ENCODE measurements around the gene PIKFYVE.
A peak's percentile ranks its signal among the peaks of the same experiment; 100 is the strongest.
"Not testable (repeated sequence)": the region's sequence is repeated elsewhere in the genome, so short reads cannot be mapped to it uniquely, and the experiment has no call there.

PIKFYVE gene

DNA sequence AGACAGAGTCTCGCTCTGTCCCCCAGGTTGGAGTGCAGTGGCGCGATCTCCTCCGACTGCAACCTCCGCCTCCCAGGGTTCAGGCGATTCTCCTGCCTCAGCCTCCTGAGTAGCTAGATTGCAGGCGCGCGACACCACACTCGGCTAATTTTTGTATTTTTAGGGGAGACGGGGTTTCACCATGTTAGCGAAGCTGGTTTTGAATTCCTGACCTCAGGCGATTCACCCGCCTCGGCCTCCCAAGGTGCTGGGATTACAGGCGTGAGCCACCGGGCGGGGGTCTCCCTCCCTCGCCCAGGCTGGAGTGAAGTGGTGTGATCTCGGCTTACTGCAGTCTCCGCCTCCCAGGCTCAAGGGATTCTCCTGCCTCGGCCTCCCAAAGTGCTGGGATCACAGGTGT is 1.5 kb downstream of the PIKFYVE start:
- not testable (repeated sequence) for H3K27me3 Mint-ChIP-seq; ATAC-seq (ENCODE audit: low read depth); H3K36me3 Mint-ChIP-seq; H3K9me3 Mint-ChIP-seq; DNase-seq (ENCODE audit: low spot score in 2 of 2)
- H3K4me1 Mint-ChIP-seq: peaks cover 29% of the 10 kb centered on the region
- H3K27ac Mint-ChIP-seq: peak overlapping the region; percentile 94
- peak overlapping the region; percentile 90 for H3K4me3 Mint-ChIP-seq

DNA sequence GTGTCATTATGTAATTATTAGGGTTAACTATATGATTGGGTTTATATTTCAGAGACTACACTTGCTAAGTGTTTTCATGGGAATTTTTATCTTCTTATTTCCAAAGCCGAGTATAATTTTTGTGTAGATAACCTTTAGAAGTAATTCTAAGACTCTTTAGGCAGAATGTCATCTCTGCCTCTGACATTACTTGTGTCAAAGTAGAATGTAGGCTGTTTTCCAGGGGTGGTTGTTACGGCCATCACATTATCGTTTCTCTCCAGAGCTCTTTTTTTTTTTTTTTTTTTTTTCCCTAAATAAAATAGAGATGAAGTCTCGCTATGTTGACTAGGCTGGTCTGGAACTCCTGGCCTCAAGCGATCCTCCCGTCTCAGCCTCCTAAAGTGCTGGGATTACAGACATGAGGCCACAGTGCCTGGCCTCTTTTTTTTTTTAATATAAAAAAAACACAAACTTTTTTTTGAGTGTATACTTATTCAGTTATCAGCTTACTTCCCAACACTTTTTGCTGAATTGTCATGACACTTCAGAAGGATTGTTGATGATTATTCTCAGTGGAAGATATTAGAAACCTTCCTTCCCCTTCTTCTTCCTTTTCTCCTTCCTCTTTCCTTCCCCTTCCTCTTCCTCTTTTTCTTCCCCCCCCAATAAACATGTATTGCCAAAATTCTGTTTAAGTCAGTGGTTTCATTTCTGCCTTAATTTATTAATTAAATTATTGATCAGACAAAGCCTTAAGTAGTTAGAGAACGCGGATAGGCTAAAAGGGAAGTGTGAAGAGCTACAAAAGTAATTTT is 2.3 kb downstream of the PIKFYVE start:
- DNase-seq (ENCODE audit: low spot score in 2 of 2) (no peak), ATAC-seq (ENCODE audit: low read depth) (no peak)
- H3K9me3 Mint-ChIP-seq: no peaks in the 10 kb centered on the region
- H3K36me3 Mint-ChIP-seq: peaks cover 5% of the 10 kb centered on the region
- peak overlapping the region; percentile 94 for H3K27ac Mint-ChIP-seq
- peaks cover 26% of the 10 kb centered on the region for H3K4me1 Mint-ChIP-seq
- H3K27me3 Mint-ChIP-seq: no peaks in the 10 kb centered on the region
- H3K4me3 Mint-ChIP-seq: peak overlapping the region; percentile 52

DNA sequence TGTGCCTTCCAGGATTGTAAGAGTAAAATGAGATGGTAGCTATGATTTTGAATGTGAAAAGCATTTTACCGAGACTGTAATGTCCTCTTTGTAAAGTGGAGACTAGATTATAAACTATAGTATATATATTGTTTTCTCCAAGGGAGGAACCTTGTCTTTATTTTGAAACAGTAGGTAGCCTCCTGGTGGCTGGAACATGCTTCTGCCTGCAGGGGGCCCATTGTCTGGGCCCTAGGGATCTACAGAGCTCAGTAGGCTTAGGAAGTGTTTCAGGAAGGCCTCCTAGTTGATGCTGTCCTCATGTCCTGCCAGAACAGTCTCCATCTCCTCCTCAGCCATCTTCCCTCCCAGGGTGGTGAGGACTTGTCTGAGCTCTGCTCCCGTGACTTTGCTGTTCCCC is 3.0 kb downstream of the PIKFYVE start:
- Mint-ChIP-seq H3K4me3 (no peak overlapping the region), H3K27ac (no peak overlapping the region), H3K27me3 (no peaks in the 10 kb centered on the region), H3K4me1 (peaks cover 27% of the 10 kb centered on the region), H3K36me3 (peaks cover 11% of the 10 kb centered on the region), H3K9me3 (no peaks in the 10 kb centered on the region)
- ATAC-seq (ENCODE audit: low read depth) (no peak), DNase-seq (ENCODE audit: low spot score in 2 of 2) (no peak)

DNA sequence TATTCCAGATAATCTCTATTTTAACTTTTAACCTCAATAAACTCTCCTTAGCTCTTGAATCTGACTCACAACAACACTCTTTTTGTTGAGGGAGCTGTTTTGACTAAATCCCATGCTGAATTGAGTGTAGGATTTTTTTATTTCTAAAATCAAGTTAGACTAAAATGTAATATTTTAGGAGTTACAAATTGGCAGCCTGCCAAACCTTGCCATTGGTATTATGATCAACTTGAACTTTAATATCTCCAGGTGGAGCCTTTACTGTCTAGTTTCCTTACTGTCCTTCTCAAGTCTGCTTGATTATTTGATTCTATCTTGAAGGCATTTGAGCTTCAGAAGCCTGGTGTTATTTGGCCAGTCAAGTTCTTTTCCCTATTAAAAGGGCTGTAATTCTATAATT is 8.7 kb downstream of the PIKFYVE start:
- H3K27me3 Mint-ChIP-seq: no peaks in the 10 kb centered on the region
- no peak for ATAC-seq (ENCODE audit: low read depth)
- DNase-seq (ENCODE audit: low spot score in 2 of 2): no peak
- H3K4me3 Mint-ChIP-seq: no peak overlapping the region
- peak overlapping the region; percentile 85 for H3K27ac Mint-ChIP-seq
- peaks cover 17% of the 10 kb centered on the region for H3K4me1 Mint-ChIP-seq
- H3K36me3 Mint-ChIP-seq: peaks cover 50% of the 10 kb centered on the region
- peaks cover 3% of the 10 kb centered on the region for H3K9me3 Mint-ChIP-seq

DNA sequence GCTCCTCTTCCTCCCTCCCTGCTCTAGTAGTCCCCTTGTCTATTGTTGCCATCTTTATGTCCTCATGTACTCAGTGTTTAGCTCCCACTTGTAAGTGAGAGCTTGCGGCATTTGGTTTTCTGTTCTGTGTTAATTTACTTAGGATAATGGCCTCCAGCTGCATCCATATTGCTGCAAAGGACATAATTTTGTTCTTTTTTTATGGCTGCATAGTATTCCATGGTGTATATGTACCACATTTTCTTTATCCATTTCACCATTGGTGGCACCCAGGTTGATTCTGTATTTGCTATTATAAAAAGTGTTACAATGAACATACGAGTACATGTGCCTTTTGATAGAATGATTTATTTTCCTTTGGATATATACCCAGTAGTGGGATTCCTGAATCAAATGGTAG is 12.5 kb downstream of the PIKFYVE start:
- no peak for DNase-seq (ENCODE audit: low spot score in 2 of 2)
- Mint-ChIP-seq H3K4me3 (no peak overlapping the region), H3K36me3 (peaks cover 68% of the 10 kb centered on the region), H3K9me3 (peaks cover 3% of the 10 kb centered on the region), H3K27ac (no peak overlapping the region), H3K27me3 (no peaks in the 10 kb centered on the region), H3K4me1 (peaks cover 25% of the 10 kb centered on the region)
- ATAC-seq (ENCODE audit: low read depth): no peak

DNA sequence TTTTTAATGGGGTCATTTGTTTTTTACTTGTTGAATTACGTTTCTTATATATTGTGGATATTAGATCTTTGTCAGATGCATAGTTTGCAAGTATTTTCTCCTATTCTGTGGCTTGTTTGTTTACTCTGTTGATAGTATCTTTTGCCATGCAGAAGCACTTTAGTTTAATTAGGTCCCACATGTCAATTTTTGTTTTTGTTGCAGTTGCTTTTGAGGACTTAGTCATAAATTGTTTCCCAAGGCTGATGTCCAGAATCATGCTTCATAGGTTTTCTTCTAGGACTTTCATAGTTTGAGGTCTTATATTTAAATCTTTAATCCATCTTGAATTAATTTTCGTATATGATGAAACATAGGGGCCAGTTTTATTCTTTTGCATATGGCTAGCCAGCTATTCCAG is 13.2 kb downstream of the PIKFYVE start:
- Mint-ChIP-seq H3K27me3 (no peaks in the 10 kb centered on the region), H3K4me1 (peaks cover 23% of the 10 kb centered on the region), H3K27ac (peak overlapping the region; percentile 68), H3K36me3 (peaks cover 63% of the 10 kb centered on the region), H3K9me3 (peaks cover 3% of the 10 kb centered on the region), H3K4me3 (no peak overlapping the region)
- ATAC-seq (ENCODE audit: low read depth): no peak
- no peak for DNase-seq (ENCODE audit: low spot score in 2 of 2)

DNA sequence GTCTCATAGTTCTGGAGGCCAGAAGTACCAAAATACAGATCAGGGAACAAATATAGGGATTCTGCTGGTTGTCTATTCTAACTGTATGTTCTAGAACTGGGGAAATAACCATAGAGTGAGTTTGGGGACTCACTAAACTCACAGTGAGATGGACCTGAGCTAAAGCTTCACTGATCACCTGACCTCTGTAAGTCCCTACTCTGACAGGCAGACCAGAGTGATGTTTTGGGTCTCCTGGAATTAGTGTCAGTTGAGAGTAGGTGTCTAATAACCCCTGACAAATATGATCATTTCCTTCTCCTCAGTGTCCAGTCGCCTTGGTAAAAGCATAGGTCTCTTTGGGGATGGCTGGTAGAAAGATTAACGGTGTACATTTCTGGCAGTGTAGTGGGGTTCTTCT is 14.2 kb downstream of the PIKFYVE start:
- DNase-seq (ENCODE audit: low spot score in 2 of 2) (no peak), ATAC-seq (ENCODE audit: low read depth) (no peak)
- H3K36me3 Mint-ChIP-seq: peaks cover 59% of the 10 kb centered on the region
- H3K27ac Mint-ChIP-seq: peak overlapping the region; percentile 68
- peaks cover 3% of the 10 kb centered on the region for H3K9me3 Mint-ChIP-seq
- peaks cover 20% of the 10 kb centered on the region for H3K4me1 Mint-ChIP-seq
- no peaks in the 10 kb centered on the region for H3K27me3 Mint-ChIP-seq
- H3K4me3 Mint-ChIP-seq: no peak overlapping the region

DNA sequence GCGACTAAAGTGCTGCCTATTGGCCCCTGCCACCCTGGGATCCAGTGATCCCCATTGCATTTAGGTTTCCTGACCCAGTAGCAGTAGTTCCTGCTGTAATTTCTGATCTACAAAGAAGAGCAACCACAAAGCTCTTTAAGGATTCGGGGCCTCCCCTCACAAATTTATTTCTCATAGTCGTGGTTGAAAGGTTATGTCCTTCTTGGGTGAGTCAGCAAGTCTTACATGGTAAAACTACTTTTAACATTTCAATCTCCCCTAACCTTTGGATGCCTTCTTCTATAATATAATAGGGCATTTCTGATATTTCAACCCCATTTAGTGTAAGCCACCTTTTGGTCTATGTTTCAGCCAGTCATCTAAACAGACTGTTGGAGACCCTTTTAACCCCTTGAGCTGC is 14.9 kb downstream of the PIKFYVE start:
- peak overlapping the region; percentile 68 for H3K27ac Mint-ChIP-seq
- no peak overlapping the region for H3K4me3 Mint-ChIP-seq
- ATAC-seq (ENCODE audit: low read depth) (no peak), DNase-seq (ENCODE audit: low spot score in 2 of 2) (no peak)
- H3K27me3 Mint-ChIP-seq: no peaks in the 10 kb centered on the region
- peaks cover 23% of the 10 kb centered on the region for H3K4me1 Mint-ChIP-seq
- H3K36me3 Mint-ChIP-seq: peaks cover 56% of the 10 kb centered on the region
- peaks cover 3% of the 10 kb centered on the region for H3K9me3 Mint-ChIP-seq

DNA sequence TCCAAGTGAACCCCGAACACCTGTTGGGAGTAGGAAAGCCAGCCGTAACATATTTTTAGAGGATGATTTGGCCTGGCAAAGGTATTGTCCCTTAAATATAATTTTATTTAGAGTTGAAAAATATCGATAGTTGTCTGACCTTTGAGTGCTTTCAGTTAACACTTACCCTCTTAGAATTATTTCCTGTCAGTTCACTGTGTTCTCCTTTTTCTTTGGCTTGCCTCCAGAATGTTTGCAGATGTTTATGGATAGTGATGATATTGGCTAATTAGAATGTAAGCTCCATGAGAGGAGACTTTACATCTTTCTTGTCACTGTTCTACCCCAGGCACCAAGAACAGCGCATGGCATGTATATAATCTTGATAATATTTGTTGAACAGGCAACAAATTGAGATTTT is 19.8 kb downstream of the PIKFYVE start:
- Mint-ChIP-seq H3K36me3 (peaks cover 42% of the 10 kb centered on the region), H3K4me3 (no peak overlapping the region), H3K4me1 (peaks cover 10% of the 10 kb centered on the region), H3K27ac (peak overlapping the region; percentile 14), H3K9me3 (peaks cover 6% of the 10 kb centered on the region), H3K27me3 (no peaks in the 10 kb centered on the region)
- ATAC-seq (ENCODE audit: low read depth) (no peak), DNase-seq (ENCODE audit: low spot score in 2 of 2) (no peak)

DNA sequence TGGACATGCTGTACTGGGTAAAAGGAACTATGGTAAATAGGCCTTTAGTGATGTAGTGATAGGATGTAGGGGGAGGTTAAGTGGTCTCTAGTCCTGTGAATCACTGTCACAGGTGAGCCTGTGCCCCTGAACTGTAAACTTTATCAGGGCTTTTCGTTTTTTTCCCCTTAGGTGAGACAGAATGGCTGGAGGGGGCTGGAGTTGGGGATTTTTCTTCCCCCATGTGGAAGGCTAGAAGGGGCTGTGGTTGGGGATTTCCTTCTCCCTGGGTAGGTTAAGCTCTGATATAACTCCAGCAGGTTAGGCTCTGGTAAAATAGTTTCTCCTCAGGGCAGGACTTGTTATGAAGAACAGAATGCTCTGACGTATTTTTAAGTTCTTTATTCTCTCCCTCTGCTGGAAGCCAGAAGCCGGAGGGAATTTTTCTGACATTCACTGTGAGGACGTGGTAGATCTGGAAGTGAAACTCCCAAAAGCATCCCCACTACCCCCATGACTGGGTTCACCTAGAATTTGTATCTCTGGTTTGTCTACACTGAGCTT is 28.5 kb downstream of the PIKFYVE start:
- H3K27ac Mint-ChIP-seq: peak overlapping the region; percentile 87
- no peaks in the 10 kb centered on the region for H3K27me3 Mint-ChIP-seq
- H3K36me3 Mint-ChIP-seq: peaks cover 41% of the 10 kb centered on the region
- no peak overlapping the region for H3K4me3 Mint-ChIP-seq
- peaks cover 29% of the 10 kb centered on the region for H3K4me1 Mint-ChIP-seq
- no peak for DNase-seq (ENCODE audit: low spot score in 2 of 2)
- H3K9me3 Mint-ChIP-seq: peaks cover 4% of the 10 kb centered on the region
- ATAC-seq (ENCODE audit: low read depth): peak; percentile 73

DNA sequence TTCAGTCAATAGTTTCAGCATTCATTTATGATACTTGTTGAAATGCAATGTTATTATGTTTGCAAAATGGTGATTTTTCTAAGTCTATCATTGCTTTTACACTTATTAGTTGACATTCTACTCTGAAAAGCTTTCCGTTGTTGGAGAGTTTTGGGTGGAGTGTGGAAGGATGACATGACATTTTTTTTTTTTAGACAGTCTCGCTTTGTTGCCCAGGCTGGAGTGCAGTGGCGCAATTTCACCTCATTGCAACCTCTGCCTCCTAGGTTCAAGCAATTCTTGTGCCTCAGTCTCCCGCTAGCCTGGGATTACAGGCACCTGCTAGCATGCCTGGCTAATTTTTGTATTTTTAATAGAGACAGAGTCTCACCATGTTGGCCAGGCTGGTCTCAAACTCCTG is 29.8 kb downstream of the PIKFYVE start:
- peaks cover 29% of the 10 kb centered on the region for H3K4me1 Mint-ChIP-seq
- ATAC-seq (ENCODE audit: low read depth): no peak
- no peak overlapping the region for H3K4me3 Mint-ChIP-seq
- no peak for DNase-seq (ENCODE audit: low spot score in 2 of 2)
- H3K36me3 Mint-ChIP-seq: peaks cover 40% of the 10 kb centered on the region
- H3K27me3 Mint-ChIP-seq: no peaks in the 10 kb centered on the region
- H3K27ac Mint-ChIP-seq: no peak overlapping the region
- no peaks in the 10 kb centered on the region for H3K9me3 Mint-ChIP-seq

DNA sequence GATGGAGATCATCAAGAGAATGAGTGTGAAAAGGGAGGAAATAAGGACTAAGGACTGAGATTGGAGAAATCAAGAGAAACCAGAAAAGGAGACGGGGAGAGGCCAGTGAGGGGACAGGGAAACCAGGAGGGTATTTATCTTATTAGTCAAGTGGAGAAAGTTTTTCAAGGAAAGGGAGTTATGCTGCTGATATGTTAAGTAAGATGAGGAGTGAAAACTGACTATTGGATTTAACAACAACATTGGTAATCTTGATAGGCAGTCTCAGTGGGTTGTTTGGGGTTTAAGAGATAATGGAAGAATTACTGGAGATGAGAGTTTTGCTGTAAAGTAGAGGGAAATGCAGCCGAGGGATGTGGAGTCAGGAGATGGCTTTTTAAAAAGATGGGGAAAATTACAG is 30.6 kb downstream of the PIKFYVE start:
- Mint-ChIP-seq H3K36me3 (peaks cover 36% of the 10 kb centered on the region), H3K4me3 (no peak overlapping the region), H3K27me3 (no peaks in the 10 kb centered on the region), H3K27ac (peak overlapping the region; percentile 12), H3K9me3 (no peaks in the 10 kb centered on the region), H3K4me1 (peaks cover 26% of the 10 kb centered on the region)
- DNase-seq (ENCODE audit: low spot score in 2 of 2) (no peak), ATAC-seq (ENCODE audit: low read depth) (no peak)

DNA sequence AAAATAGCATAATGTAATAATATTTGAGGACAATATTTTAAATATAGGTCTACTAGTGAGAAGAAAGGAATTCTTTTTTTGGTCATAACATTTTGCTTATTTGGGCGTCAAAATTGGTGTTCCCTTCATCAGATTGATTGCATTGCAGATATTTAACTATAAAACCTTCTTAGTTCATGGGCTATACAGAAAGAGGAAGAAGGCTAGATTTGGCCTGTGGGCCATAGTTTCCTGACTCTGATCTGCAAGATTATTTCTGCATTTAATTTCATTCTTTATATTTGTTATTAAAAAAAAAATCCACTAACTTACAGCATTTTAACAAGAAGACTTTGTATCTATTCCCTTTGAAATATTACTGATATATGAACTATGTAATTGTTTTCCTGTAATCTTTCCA is 31.9 kb downstream of the PIKFYVE start:
- Mint-ChIP-seq H3K27ac (no peak overlapping the region), H3K4me3 (no peak overlapping the region), H3K4me1 (peaks cover 20% of the 10 kb centered on the region), H3K27me3 (no peaks in the 10 kb centered on the region), H3K36me3 (peaks cover 30% of the 10 kb centered on the region), H3K9me3 (no peaks in the 10 kb centered on the region)
- DNase-seq (ENCODE audit: low spot score in 2 of 2) (no peak), ATAC-seq (ENCODE audit: low read depth) (peak; percentile 37)

DNA sequence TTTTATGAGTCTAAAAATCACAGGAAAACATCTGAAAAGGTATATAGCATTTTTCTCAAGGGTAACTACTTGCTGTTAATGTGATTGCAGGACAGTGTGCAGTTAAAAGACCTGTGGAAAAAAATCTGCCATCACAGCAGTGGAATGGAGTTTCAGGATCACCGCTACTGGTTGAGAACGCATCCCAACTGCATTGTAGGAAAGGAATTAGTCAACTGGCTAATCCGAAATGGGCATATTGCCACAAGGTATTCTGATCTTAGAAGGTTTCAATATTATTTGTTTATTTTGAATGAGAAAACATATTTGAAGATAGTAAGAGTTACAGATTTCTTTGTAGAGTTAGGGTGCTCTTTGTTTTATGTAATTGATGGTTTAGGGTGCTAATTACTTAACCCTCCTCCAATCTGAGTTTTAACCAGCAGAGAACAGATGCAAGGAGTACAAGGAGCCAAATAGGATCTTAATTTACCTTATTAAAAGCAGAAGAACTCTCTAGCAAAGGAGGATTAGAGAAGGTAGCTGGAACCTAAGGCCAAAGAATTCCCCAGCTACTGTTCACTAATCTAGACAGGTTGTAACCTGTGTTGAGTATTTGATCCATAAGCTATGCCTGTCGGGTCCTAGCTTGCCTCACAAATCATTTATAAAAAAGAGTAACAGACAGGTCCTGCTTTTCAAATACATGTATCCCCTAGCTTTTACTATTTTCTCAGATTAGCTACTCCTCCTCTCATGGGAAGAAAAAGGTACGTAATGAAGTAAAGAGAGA is 35.0 kb downstream of the PIKFYVE start:
- Mint-ChIP-seq H3K9me3 (no peaks in the 10 kb centered on the region), H3K4me1 (peaks cover 8% of the 10 kb centered on the region), H3K27ac (peak overlapping the region; percentile 17), H3K4me3 (no peak overlapping the region), H3K36me3 (peaks cover 34% of the 10 kb centered on the region), H3K27me3 (no peaks in the 10 kb centered on the region)
- DNase-seq (ENCODE audit: low spot score in 2 of 2) (no peak), ATAC-seq (ENCODE audit: low read depth) (no peak)
